Pons (tissue), 1 donor: ENCODE measurements around the gene GTF2B.
"Not testable (repeated sequence)": the region's sequence is repeated elsewhere in the genome, so short reads cannot be mapped to it uniquely, and the experiment has no call there.

ENCODE experiments used
- DNase-seq: peaks from one replicate; pipeline ENCODE4 v3.0.0-alpha.2; 2016; ENCODE audit warnings: low spot score

Gene GTF2B

DNA sequence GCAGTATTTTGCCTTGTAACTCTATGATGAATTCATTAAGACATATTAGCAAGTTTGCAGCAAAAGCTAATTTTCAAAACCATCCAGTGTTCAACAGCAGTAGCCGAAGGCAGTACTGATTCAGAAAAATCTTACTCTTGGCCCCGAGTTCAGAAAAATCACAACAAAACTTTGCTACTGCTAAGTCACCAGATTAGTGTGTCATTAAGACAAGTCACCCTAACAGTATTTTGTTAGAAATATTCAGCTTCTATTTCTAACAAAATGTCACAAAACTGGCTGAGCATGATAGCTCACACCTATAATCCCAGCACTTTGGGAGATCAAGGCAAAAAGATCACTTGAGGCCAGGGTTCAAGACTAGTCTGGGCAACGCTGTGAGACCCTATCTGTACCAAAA is 8.2 kb downstream of the GTF2B start:
- DNase-seq: no peak

DNA sequence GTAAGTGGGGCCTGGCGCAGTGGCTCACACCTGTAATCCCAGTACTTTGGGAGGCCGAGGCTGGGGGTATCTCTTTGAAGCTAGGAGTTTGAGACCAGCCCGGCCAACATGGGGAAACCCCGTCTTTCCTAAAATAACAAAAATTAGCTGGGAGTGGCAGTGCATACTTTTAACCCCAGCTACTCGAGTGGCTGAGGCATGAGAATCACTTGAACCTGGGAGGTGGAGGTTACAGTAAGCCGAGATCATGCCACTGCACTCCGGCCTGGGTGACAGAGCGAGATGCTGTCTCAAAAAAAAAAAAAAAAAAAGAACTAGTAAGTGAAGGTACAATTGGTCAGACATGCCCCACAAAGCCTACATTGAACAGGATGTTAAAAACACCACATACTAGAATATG is 10.7 kb downstream of the GTF2B start:
- DNase-seq: not testable (repeated sequence)

DNA sequence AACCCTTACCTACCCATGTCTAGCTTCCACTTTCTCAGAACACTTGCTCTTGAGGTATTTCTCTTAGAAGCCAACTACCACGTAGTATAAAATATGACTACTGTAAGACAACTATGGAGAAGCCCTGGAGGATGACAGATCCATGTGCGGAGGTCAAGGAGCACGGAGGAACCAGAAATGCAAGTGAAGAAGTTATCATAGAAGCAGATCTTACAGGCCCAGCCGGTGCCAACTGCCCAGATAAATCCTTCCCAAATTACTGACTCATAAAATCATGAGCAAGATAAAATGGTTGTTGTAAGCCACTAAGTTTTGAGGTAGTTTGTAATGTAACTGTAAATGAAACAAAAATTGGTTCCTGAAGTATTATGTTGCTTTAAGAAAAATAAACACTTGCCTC is 12.6 kb downstream of the GTF2B start:
- DNase-seq: no peak

DNA sequence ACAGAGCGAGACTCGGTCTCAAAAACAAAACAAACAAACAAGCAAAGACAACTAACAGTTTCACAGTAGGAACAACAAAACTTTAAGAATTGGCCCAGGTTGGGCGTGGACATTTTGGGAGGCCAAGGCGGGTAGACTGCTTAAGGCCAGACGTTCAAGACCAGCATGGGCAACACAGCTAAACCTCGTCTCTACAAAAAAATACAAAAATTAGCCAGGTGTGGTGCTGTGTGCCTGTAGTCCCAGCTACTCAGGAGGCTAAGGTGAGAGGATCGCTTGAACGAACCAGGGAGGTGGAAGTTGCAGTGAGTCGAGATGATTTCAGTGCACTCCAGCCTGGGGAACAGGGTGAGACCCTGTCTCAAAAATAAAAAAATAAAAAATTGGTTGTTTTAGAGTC is 13.5 kb downstream of the GTF2B start:
- DNase-seq: no peak

DNA sequence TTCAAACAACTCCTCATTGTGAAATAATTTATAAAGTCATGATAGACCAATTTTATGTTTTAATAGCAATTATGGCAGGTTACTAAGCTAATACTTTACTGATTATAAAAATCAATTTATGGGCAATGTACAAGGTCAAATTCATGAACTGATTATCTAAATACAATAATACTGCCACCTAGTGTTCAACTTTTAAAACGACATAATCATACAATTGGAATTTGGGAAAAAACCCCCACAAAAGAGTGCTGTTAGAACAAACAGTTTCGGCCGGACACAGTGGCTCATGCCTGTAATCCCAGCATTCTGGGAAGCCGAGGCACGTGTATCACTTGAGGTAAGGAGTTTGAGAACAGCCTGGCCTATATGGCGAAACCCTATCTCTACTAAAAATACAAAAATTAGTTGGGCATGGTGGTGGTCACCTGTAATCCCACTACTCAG is 14.0 kb downstream of the GTF2B start:
- peak; percentile 34 for DNase-seq

DNA sequence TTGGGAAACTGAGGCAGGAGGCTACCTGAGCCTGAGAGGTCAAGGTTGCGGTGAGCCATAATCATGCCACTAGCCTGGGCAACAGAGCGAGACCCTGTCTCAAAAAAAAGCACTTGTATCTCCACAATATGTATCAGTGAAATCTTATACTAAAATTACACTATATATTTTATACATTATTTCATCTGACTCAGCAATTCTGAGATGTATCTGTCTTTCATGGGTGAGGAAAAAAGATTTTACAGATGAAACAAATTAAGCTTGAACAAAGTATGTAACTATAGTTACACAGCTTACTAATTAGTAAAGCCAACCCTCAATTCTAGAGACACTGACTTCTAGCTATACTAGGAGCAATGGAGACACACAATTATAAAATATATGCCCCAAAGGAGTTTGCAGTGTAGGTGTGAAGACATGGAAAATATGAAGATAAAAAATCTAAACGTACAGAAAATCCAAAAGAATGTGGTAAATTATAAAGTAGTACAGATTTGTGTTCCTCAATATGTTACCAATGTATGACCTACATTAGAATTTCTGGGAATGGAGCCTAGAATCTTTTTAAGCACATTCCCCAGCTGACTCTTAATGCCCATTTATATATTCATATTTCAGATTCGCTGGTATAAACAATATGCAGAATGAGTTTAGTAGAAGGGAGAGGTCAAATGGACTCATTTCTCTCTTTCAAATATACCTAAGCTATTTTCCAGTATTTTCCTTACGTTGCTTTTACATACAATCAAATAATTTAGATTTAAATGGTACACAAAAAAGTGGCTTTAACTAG is 14.6 kb downstream of the GTF2B start:
- no peak for DNase-seq

DNA sequence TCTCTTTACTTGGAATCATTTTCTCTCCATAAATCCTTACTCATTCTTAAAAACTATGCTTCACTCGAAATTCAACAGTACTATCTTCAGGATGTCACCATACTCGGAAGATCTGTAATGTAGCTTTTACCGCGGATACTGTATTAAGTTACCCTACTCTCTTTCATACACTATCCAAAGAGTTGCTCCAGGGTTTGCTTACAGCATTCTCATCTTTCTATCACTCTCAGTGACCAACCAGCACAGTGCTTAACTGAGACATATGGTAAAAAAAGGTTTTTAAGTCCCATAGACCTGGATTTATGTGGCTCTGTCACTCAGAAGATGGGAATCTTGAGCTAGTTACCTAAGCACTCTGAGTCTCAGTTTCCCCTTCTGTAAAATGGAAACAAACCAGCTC is 15.8 kb downstream of the GTF2B start:
- DNase-seq: no peak

DNA sequence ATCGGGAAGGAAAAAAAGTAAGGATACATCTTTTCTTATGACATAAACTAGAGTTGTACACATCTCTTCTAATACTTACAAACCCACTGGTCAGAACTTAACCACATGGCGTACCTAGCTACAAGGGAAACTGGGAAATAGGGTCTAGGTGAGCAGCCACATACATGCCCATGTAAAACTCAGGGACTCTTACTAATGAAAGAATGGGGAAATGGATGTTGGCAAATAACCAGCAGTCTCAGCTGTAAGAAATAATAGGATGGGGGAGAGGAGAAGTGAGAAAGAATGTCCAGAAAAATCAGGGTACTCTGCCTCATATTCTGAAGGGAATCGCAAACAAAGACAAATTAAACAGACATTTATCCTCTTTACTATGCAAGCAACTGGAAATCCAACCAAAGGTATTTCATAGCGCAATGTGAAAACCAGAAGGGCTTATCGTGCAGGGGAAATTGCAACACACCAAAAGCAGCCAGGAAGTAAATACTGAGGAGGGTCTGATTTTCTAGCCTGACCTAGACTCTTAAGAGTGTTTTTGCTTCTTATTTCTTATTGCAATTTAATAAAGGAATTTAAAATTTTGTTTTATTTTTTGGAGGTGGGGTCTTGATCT is 17.5 kb downstream of the GTF2B start:
- peak; percentile 28 for DNase-seq

DNA sequence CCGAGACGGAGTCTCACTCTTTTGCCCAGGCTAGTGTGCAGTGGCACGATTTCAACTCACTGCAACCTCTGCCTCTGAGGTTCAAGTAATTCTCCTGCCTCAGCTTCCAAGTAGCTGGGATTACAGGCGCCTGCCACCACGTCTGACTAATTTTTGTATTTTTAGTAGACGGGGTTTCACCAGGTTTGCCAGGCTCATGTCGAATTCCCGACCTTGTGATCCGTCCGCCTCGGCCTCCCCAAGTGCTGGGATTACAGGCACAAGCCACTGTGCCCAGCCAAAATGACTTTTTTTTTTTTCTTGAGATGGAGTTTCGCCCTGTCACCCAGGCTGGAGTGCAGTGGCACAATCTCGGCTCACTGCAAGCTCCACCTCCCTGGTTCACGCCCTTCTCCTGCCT is 21.7 kb downstream of the GTF2B start:
- DNase-seq: not testable (repeated sequence)

DNA sequence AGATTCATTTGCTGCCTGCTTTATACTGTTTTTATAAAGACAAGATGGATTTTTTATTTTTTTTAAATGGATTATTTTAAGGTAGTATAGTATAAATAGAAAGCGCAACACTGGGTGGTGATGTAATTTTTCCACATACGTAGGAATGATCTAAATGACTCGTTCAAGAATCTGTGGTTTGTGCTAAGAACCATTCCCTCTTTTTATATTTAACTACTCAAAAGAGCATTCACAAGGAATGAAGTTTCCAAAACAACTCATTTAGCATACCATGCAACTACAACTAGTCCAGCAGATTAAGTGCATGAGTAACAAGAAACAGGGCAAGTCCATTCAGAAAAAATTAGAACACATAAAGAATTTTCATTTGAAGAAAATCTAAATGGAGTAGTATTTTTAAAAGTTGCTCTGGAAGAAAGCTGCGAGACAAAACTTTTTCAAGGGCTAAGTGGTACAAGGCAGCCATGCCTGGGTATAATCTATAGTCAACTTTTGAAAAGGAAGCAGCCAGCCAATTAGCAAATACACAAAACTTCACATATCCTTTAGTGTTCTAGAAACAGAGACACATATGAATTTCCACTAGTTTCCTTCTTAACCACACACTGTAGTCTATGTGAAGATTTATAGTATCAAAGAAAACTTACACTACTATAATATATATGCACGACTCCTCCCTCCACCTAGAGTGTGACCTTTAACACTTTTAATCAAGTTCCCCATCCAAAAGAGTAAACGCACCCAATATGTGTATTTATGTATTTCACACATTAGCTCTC is 23.4 kb downstream of the GTF2B start:
- no peak for DNase-seq

DNA sequence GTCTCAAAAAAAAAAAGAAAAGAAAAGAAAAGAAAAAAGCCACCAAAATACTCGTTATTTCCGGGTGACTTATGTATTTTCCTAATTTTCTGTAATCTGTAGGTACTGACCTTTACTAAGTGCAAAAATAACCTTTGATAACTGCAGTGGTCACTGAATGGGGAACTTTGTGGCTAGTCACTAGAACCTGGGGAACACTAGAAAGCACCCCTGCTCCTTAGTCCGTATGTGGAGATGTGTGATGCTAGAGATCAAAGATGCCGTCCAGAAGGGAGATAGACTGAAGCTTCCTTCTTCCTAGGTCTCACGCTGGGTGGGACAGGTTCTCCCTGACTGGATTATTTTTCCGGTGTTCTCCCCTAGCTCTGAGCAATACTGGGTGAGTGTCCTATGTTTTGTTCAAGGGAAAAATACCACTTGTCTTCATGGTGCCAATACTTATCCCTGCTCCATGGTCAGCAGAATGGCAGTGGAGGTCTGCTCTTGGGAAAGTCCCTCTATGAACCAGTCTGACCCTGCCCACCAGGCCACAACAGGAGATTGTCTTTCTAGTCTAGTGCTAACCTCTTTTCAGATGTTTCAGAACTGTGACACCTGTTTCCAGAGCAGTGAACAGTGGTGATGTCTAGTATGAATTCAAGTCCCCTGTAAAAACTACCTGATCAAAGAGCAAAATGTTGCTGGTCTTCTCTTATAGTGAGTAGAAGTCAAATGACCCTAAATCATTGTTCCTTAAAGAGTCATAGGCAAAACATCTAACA is 39.9 kb downstream of the GTF2B start:
- no peak for DNase-seq

DNA sequence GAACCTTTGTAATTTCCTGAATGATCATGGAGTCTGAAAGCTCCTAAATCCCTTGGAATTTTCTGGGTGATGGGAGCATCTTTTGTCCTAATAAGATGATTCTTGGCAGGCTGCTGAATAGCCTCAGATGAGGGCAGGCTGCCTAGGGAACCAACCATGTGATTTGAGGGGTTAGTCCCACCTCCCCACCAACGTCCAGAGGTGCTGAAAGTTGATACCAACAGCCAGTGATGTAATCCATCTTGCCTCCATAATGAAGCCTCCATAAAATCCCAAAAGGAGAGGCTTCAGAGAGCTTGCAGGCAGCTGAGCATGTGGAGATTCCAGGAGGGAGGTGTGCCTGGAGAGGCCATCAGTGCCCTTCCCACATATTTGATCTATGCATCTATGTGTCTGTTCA is 43.7 kb downstream of the GTF2B start:
- no peak for DNase-seq

DNA sequence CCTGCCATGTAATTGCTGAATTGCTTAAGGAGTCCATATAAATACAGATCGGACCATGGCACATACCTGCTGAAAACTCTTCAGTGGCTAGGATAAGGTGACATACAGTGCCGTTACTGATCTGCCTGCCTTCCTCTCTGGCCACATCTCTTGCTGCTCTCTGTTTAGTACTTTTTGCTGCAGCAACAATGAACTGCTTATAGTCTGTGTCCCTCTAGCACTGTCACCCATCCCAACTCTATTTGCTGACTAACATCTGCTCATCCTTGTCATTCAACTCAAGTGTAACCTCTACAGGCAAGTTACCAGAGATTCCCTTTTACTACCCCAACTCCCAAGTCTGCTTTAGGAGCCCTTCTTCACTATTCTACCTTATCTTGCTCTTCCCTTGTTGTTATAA is 65.6 kb downstream of the GTF2B start:
- DNase-seq: peak; percentile 76

DNA sequence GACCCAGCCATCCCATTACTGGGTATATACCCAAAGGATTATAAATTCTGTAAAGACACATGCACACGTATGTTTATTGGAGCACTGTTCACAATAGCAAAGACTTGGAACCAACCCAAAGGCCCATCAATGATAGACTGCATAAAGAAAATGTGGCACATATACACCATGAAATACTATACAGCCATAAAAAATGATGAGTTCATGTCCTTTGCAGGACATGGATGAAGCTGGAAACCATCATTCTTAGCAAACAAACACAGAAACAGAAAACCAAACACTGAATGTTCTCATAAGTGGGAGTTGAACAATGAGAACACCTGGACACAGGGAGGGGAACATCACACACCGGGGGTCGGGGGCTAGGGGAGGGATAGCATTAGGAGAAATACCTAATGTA is 71.7 kb downstream of the GTF2B start:
- DNase-seq: not testable (repeated sequence)

DNA sequence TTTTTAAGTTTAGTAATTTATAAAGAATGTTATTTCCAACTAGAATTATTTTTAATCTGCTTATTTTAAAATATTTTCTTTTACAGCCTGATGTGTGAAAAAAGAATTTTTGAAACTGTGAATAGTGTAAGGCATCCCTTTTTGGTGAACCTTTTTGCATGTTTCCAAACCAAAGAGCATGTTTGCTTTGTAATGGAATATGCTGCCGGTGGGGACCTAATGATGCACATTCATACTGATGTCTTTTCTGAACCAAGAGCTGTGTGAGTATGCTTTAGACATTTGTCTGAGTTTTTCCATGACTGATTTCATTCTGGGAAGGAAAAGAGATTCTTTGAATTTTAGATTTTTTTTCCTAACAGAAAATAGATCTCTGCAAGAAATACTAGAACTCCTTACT is 77.9 kb downstream of the GTF2B start:
- no peak for DNase-seq

DNA sequence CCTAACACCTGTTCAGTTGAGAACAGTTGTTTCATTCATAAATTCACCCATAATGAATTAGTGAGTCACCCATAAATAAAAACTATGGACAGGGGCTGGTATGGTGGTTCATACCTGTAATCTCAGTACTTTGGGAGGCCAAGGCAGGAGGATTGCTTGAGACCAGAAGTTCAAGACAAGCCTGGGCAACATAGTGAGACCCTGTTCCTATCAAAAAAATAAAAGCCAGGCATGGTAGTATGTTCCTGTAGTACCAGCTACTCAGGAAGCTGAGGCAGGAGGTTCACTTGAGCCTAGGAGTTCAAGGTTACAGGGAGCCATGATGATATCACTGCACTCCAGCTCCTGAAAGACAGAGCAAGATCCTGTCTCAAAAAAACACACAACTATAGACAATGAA is 79.0 kb downstream of the GTF2B start:
- no peak for DNase-seq

DNA sequence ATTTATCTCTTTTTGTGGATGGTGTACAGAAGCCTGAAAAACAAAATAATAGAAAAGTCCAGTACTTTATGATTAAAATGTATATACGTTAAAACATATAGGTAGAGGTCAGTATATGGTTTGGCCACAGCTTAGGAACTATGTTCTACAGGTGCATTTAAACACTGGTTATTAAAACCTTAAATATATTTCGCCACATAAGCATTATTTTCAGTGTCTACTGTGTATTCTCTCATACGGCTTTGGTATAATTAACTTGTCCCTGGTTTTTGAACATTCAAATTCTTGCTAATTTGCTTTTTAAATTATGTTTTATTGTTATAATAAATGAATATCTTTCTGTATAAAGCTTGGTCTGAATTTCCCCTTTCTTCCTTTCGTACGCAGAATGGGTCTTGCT is 87.9 kb downstream of the GTF2B start:
- no peak for DNase-seq

DNA sequence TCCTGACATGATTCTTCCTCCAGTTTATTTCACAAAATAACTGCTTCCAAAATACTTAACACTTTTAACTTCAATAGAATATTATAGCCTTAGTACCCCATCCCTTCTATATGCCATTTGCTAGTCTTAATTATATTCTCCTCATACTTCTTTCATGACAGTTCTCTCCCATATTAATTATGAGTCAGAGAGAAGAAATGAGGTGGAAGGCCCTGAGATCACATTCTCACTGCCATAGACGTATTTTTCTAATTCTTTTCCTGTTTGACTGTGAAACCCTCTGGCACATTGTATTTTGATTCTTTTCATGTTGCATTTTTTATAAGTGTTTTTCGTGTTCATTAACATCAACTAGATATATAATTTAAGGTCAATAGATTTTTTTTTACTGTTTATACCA is 88.4 kb downstream of the GTF2B start:
- DNase-seq: no peak
